OCI-LY1 (cell line): Measurements from ENCODE around the gene PRKCB.

Source experiments
- CTCF ChIP-seq: fragments of 200-600 bp; sonication (generic), shearing (Covaris generic); IDR thresholded peaks from 2 replicates; pipeline ENCODE4 v1.5.1; 2017; ENCODE audit warnings: mild to moderate bottlenecking, antibody characterized with exemption, low read length, moderate library complexity, mixed read lengths
- EZH2 ChIP-seq: fragments of 200-600 bp; sonication (generic), shearing (Covaris generic); IDR thresholded peaks from 2 replicates; pipeline ENCODE4 v1.8.0; 2017; ENCODE audit warnings: borderline replicate concordance, mixed run types, mild to moderate bottlenecking, antibody characterized with exemption, low read length, moderate library complexity, mixed read lengths

GRCh38 chr16:24150282-24150681 is 314.5 kb downstream of the PRKCB start:
- TF ChIP-seq CTCF, result no peak
- TF ChIP-seq EZH2, result no peak
